ENCODE data around the gene CD7. TPM values are rescaled to one million over a fixed set of nuclear protein-coding genes. Genes with fewer than 3 reads are reported as not detected.

CD7 gene
- total RNA-seq, 4 donors from 2014 or later: 11.6 to 15.4 (median 15.2) TPM; not detected in 1

GRCh38 chr17:82320140-82320840 is 2.9 kb upstream of the CD7 start:
- Histone ChIP-seq H3K4me3 (no peak overlapping the region), H3K27me3 (no peaks in the 10 kb centered on the region), H3K9me3 (no peaks in the 10 kb centered on the region), H3K36me3 (no peaks in the 10 kb centered on the region), H3K27ac (peak overlapping the region in 1 of 4 donors; percentile 30), H3K4me1 (peaks cover 0 to 39% (median 9%) of the 10 kb centered on the region in 4 donors)
- no peak for TF ChIP-seq POLR2A (IDR thresholded peaks at IDR 0.05)
- no peak for TF ChIP-seq CTCF (IDR thresholded peaks at IDR 0.05)
- no peak for DNase-seq

DNA sequence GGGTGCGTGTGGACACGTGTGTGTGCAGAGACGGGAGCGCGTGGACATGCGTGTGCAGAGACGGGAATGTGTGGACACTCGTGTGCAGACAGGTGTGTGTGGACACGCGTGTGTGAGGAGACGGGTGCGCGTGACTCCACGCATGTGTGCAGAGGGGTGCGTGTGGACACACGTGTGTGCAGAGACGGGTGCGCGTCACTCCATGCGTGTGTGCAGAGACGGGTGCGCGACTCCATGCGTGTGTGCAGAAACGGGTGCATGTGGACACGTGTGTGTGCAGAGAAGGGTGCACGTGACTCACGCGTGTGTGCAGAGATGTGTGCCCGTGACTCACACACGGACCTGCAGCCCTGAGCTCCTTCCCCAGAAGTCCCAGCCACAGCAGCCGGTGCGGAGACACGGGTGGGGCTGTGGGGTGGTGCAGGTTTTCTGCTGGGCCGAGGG is 2.2 kb upstream of the CD7 start:
- H3K27ac ChIP-seq: peak overlapping the region in 1 of 4 donors; percentile 30
- DNase-seq: no peak
- no peaks in the 10 kb centered on the region for H3K27me3 ChIP-seq
- H3K36me3 ChIP-seq: no peaks in the 10 kb centered on the region
- H3K9me3 ChIP-seq: no peaks in the 10 kb centered on the region
- peaks cover 0 to 37% (median 12%) of the 10 kb centered on the region in 4 donors for H3K4me1 ChIP-seq
- TF ChIP-seq POLR2A (IDR thresholded peaks at IDR 0.05) (no peak), CTCF (IDR thresholded peaks at IDR 0.05) (no peak)
- H3K4me3 ChIP-seq: no peak overlapping the region

DNA sequence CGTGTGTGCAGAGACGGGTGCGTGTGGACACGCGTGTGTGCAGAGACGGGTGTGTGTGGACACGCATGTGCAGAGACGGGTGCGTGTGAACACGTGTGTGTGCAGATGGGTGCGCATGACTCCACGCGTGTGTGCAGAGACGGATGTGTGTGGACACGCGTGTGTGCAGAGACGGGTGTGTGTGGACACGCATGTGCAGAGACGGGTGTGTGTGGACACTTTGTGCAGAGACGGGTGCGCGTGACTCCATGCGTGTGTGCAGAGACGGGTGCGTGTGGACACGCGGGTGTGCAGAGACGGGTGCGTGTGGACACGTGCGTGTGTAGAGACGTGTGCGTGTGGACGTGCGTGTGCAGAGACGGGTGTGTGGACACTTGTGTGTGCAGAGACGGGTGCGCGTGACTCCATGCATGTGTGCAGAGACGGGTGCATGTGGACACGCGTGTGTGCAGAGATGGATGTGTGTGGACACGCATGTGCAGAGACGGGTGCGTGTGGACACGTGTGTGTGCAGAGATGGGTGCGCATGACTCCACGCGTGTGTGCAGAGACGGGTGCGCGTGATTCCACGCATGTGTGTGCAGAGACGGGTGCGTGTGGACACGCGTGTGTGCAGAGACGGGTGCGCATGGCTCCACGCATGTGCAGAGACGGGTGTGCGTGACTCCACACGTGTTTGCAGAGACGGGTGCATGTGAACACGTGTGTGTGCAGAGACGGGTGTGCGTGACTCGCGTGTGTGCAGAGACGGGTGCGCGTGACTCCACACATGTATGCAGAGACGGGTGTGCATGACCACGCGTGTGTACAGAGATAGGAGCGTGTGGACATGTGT is 1.6 kb upstream of the CD7 start:
- Histone ChIP-seq H3K27ac (no peak overlapping the region), H3K4me1 (peaks cover 0 to 30% (median 15%) of the 10 kb centered on the region in 4 donors), H3K36me3 (no peaks in the 10 kb centered on the region), H3K27me3 (no peaks in the 10 kb centered on the region), H3K9me3 (no peaks in the 10 kb centered on the region), H3K4me3 (no peak overlapping the region)
- DNase-seq: no peak
- TF ChIP-seq CTCF (IDR thresholded peaks at IDR 0.05) (no peak), POLR2A (IDR thresholded peaks at IDR 0.05) (no peak)

- H3K27ac ChIP-seq: no peak overlapping the region
- no peak overlapping the region for H3K4me3 ChIP-seq
- no peaks in the 10 kb centered on the region for H3K9me3 ChIP-seq
- no peaks in the 10 kb centered on the region for H3K36me3 ChIP-seq
- peaks cover 0 to 30% (median 15%) of the 10 kb centered on the region in 4 donors for H3K4me1 ChIP-seq
- no peak for TF ChIP-seq POLR2A (IDR thresholded peaks at IDR 0.05)
- no peak for TF ChIP-seq CTCF (IDR thresholded peaks at IDR 0.05)
- H3K27me3 ChIP-seq: no peaks in the 10 kb centered on the region
- no peak for DNase-seq
Observed at GRCh38 chr17:82318169-82318498, 726 bp upstream of the CD7 start.

GRCh38 chr17:82316651-82317393 is 586 bp downstream of the CD7 start:
- no peaks in the 10 kb centered on the region for H3K9me3 ChIP-seq
- H3K36me3 ChIP-seq: no peaks in the 10 kb centered on the region
- peak overlapping the region; percentile 28 to 46 (median 35) for H3K4me3 ChIP-seq
- TF ChIP-seq CTCF (IDR thresholded peaks at IDR 0.05) (no peak), POLR2A (IDR thresholded peaks at IDR 0.05) (no peak)
- peak overlapping the region; percentile 59 to 75 (median 72) for H3K27ac ChIP-seq
- peaks cover 0 to 30% (median 15%) of the 10 kb centered on the region in 4 donors for H3K4me1 ChIP-seq
- DNase-seq: no peak
- no peaks in the 10 kb centered on the region for H3K27me3 ChIP-seq
